Inferior parietal cortex (tissue), 1 donor: Measurements from ENCODE around the gene FBXL19.
A peak's percentile ranks its signal among the peaks of the same experiment; 100 is the strongest.

Source experiments
- DNase-seq: peaks from one replicate; pipeline ENCODE4 v3.0.0-alpha.2; 2016; ENCODE audit errors: extremely low spot score

FBXL19 gene

DNA sequence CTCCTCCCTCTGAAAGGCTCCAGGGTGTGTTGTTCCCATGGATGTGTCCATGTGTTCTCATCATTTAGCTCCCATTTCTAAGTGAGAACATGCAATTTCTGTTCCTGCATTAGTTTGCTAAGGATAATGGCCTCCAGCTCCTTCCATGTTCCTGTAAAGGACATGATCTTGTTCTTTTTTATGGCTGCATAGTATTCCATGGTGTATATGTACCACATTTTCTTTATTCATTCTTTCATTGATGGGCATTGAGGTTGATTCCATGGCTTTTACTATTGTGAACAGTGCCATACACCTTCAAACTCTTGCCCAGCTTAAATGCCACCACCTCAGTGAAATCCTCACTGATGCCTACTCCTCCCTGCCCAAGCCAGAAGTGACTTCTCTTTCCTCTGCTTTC lies 21.0 kb downstream of the FBXL19 start:
- no peak for DNase-seq

GRCh38 chr16:30946671-30947540 lies 23.5 kb downstream of the FBXL19 start:
- DNase-seq, result no peak

DNA sequence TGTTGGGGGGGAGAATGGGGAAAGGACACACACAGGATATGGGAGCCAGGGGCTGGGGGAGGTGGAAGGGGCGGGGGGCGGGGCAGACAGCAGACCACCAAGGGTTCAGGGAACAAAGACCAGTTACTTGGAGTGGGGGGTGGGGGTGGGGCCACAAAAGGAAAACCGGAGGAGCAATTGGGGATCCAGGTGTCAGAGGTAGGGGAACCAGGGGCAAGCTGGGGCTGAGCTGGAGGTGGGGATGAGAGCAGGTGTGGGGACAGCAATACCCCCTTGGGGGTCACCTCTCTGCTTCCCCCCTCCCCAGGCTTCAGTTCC lies 24.1 kb downstream of the FBXL19 start:
- DNase-seq, result no peak

- DNase-seq, result peak; percentile 97
These were observed 24.7 kb downstream of the FBXL19 start for GRCh38 chr16:30947859-30948666.

- peak; percentile 51 for DNase-seq
These were observed 25.6 kb downstream of the FBXL19 start, which contains the start of gene ORAI3 for GRCh38 chr16:30948667-30949649. Gene ORAI3 (plus strand): TSS chr16:30949068. CDS start chr16:30949290, 222 bp downstream.

DNA sequence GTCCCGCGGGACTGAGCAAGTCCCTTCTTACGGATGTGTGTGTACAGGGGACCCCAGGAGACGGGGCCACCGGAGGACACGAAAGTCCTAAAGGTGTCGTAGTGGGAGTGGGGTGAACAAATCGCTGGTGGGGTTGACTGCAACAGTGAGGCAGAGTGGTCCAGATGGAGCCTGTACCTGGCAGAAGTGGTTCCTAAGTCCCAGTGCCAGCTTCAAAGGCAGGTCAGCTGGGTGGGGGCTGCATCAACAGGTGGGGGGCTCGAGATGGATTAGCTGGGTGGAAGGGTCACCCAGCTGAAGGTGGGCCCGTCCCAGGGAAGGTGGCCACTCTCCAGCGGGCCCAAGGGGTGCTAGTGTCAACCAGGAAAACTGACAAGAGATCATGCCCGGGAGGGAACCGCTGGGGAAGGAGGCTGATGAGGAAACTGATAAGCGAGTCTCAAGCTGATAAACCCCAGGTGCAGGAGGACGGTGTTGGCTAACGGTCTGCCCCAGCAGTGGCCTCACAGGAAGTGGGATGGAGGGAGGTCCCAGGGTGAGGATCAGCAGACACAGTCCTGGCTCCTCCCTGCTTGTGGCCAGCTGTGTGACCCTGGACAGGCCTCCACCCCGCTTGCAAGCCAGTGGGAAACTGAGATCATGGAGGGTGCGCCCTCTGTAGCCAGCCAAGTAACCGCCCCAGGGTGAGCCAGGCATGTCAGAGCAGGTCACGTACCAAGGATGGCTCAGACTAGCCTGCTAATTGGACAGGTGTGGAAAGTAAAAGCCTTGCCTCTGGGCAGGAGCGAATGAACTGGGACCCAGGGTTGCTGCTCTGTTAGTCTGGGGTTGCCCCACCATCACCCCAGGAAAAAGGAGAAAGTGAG lies 26.5 kb downstream of the FBXL19 start:
- DNase-seq, result peak; percentile 30

DNA sequence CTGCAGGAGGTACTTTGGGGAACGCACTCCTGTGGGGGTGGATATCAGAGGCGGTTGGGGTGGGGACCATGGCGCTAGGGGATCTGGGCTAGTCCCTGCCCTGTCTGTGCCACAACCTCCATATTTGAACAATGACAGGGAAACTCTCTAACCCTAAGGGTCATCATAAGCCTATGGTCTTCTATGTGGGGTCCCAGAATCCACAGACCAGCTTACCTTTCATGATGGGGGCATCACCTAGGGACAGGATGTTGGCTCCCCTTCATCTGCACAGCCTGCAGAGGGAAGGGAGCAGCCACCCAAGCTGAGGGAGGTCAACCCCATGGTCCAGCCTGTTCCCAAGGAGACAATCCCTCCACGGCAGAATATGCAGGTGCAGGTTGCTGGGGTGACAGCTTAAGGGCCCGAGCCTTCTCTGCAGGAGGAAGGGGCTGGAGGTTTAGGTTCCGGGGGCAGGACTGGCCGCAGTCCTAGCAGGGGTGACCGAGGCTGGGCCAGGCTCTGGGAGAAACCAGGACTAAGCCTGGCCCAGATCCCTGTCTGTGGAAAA lies 27.2 kb downstream of the FBXL19 start:
- no peak for DNase-seq

DNA sequence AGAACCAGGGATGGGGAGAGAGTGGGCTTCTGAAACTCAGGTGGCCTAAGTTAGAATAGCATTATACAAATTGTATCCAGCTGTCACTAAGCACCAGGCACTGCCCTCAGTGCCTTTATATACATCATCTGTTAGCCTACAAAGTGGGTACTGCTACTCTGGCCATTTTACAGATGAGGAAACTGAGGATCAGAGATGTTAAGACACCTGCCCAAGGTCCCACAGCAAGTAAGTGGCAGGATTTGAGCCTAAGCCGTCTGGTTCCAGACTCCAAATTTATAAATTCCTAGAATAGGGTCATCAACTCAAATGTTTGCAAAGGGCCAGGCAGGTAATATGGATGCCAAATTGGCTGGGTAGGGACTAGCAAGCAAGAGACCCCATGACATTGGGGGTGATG lies 27.8 kb downstream of the FBXL19 start:
- no peak for DNase-seq

DNA sequence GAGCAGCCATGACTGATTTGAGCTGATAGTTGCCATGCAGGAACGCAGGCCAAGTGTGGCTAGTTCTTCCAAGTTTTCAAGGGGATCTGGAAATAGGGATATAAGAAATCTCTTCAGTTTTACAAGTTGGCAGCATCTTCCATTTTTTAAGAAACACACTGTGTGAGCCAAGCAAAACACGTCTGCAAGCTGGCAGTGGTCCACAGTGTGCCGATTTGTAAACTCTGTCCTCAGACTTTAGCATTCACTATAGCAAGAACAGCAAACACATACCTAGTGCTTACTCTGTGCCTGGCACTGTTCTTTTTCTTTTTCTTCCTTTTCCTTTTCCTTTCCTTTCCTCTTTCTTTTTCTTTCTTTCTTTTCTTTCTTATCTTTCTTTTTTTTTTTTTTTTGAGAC lies 28.4 kb downstream of the FBXL19 start:
- DNase-seq, result no peak

DNA sequence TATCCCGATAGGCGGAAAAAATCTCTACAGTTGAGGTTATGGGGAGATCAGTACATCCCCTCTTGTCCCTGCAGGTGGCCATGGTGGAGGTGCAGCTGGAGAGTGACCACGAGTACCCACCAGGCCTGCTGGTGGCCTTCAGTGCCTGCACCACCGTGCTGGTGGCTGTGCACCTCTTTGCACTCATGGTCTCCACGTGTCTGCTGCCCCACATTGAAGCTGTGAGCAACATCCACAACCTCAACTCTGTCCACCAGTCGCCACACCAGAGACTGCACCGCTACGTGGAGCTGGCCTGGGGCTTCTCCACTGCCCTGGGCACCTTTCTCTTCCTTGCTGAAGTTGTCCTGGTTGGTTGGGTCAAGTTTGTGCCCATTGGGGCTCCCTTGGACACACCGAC lies 29.7 kb downstream of the FBXL19 start:
- no peak for DNase-seq

DNA sequence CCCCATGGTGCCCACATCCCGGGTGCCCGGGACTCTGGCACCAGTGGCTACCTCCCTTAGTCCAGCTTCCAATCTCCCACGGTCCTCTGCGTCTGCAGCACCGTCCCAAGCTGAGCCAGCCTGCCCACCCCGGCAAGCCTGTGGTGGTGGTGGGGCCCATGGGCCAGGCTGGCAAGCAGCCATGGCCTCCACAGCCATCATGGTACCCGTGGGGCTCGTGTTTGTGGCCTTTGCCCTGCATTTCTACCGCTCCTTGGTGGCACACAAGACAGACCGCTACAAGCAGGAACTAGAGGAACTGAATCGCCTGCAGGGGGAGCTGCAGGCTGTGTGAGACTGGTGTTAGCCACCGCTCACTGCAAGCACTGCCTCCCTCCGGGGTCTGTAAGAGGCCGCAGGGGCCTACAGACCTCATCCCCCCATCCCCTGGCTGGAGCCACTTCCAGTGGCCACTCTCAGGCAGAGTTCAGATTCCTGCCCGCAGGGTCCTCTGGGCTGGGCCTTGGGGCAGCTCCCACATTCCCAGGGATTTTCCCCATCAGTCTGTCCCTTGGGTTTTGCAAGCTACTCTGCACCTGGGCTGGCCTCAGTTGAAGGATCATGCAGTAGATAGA lies 30.2 kb downstream of the FBXL19 start:
- DNase-seq, result peak; percentile 83

DNA sequence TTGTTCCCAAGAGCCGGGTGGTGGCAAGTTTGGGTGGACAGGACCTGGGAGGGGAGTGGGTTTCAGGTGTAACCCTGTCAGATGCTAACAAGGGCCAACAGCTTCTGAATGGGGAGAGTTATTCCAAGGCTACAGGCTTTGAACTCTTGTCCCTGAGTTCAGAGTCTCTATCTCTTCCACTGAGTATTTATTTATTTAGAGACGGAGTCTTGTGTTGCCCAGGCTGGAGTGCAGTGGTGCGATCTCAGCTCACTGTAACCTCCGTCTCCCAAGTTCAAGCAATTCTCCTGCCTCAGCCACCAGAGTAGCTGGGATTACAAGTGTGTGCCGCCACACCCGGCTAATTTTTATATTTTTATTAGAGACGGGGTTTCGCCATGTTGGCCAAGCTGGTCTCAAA lies 31.6 kb downstream of the FBXL19 start:
- no peak for DNase-seq

GRCh38 chr16:30956601-30957455 lies 33.5 kb downstream of the FBXL19 start:
- no peak for DNase-seq

- DNase-seq, result peak; percentile 84
These were observed 34.2 kb downstream of the FBXL19 start, which contains the start of gene SETD1A for GRCh38 chr16:30957456-30958174. Gene SETD1A (plus strand): TSS chr16:30957754. CDS start chr16:30958732, 978 bp downstream.

DNA sequence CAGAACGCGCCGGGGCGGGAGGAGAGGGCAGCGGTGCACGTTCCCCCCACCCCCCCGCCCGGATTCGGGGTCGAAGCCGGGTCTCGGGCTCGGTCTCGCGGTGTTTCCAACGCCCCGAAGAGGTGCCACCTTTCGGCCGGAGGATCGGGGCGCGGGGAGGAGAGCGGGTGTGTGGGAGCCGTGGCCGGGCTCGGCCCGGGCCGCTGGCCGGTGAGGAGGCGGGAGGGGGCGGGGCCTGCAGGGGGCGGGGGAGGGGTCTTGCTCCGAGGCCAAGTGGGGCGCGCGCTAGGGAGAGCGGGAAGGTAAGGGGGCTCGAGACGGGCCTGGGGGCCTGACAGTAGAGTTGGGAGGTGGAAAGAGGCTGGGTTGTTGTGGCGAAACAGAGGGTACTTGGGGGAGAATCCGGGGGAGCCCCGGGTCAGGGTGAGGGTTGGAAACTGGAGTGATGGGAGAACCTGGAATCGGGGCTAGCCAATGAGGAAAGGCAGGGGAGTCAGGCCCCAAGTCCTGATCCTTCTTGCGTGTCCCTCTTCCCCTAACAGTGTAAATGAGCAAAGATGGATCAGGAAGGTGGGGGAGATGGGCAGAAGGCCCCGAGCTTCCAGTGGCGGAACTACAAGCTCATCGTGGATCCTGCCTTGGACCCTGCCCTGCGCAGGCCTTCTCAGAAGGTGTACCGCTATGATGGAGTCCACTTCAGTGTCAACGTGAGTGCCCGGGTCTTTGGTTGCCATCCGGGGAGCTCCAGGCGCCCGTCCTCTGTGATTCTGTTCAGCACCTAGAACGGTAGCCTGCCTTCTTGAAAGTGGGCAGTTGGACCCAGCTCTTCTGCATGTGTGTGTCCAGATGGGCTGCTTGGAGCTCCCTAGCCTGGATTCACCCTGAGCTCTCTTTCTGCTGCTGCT lies 35.1 kb downstream of the FBXL19 start:
- no peak for DNase-seq

DNA sequence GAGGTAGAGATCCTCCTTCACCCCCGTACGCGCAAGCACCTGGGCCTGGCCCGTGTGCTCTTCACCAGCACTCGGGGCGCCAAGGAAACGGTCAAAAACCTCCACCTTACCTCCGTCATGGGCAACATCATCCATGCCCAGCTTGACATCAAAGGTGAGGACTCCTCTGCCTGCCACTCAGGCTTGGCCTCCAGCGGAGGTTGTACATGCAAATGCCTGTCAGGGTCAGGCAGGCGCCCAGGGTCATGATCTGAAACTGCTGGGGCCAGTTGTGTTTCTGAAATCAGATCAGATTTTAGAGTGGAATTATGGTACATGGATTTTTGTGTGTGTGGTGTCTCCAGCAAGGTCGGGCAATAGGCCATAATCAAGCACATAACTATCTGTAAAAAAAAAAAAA lies 38.0 kb downstream of the FBXL19 start:
- no peak for DNase-seq

DNA sequence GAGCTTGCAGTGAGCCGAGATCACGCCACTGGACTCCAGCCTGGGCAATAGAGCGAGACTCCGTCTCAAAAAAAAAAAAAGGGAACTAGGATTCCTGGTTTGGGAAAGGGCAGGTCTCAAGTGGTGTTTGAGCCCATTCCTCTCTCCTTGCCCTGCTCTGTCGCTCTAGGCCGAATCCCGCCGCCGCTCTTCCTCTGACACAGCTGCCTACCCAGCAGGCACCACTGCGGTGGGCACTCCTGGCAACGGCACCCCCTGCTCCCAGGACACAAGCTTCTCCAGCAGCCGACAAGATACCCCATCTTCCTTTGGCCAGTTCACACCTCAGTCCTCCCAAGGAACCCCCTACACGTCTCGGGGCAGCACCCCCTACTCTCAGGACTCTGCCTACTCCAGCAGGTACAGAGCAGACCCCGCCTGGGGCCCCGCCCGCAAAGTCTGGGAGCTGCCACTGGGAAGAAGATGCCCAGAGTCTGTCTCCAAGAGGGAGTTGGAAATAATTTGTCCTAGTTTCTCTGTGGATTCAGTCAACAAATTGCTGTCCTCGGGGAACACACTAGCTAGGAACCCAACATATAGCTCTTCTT lies 40.6 kb downstream of the FBXL19 start:
- DNase-seq, result no peak
